GM18511 (cell line): ENCODE data around the gene MAFB.
"Not testable (repeated sequence)": the region's sequence is repeated elsewhere in the genome, so short reads cannot be mapped to it uniquely, and the experiment has no call there.

ENCODE experiments used
- ATAC-seq: cut with Tn5 transposase; IDR thresholded peaks from one replicate; pipeline ENCODE4 v1.9.1; 2021; ENCODE audit warnings: mild to moderate bottlenecking, moderate library complexity; ENCODE audit not compliant: unreplicated experiment

The MAFB gene

GRCh38 chr20:40689100-40689942 is at the start of gene MAFB:
Gene MAFB, minus strand, starts transcription at chr20:40689236. Its CDS starts 386 bp downstream, at chr20:40688850.
- peak; percentile 53 for ATAC-seq

DNA sequence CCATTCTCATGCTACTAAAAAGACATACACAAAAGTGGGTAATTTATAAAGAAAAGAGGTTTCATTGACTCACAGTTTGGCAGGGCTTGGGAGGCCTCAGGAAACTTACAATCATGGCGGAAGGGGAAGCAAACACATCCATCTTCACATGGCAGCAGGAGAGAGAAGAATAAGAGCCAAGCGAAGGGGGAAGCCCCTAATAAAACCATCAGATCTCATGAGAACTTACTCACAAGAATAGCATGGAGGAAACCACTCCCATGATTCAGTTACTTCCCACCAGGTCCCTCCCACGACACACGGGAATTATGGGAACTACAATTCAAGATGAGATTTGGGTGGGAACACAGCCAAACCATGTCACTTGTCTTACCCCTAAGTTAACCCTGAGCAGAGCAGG is 47.4 kb upstream of the MAFB start:
- not testable (repeated sequence) for ATAC-seq

DNA sequence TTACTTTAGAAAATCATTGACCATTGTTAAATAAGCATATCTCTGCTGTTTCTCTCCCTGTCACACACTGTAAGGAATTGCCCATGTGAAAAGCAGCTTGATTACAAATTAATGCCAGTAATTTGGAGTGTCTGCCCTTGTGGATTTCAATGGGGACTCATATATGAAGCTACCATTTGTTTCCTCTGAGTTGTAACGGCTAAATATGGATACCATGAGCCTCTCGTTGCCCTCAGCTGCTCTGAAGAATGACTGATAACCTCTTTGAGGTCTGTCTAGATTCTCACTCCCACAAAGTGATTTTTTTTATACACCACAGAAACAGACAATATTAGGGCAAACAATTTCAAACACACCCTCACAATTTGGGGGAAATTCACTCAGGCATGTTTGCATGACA is 40.0 kb upstream of the MAFB start:
- ATAC-seq: no peak

GRCh38 chr20:40728470-40728869 is 39.4 kb upstream of the MAFB start:
- ATAC-seq: no peak

DNA sequence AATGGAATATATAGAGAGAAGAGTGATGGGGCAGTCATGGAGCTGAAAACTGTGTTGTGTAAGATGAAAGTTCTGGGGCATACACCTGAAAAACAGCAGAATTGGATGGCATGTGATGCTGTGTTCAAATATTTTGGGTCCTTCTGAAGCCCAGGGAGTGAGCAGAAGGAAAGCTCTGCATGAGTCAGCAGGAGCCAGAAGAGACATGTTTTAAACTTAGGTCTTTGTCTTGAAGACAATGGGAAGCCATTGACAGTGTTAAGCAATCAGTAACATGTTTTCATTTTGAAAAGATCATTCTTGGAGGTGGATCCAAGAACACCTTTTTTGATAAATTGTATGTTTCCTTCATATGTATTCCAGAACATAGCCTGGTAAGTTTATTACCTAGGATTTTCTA is 38.9 kb upstream of the MAFB start:
- ATAC-seq: no peak

DNA sequence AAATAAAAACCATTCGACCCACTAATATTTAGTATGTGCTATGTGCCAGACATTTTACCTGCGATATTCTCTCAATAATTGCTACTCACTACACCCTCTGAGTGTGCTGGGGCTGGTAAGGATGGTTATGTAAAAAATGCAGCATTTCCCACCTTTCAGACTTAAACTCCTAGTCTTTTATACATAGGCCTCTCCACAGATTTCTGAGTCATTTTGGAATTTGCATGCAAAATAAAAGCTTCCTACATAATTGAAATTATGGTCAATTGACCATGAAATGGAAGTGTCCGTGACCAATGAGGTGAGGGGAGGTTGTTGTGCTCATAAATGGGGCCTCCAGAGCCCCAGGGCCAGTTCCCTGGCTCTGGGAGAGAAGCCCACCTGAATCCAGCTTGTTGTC is 37.7 kb upstream of the MAFB start:
- ATAC-seq: no peak

DNA sequence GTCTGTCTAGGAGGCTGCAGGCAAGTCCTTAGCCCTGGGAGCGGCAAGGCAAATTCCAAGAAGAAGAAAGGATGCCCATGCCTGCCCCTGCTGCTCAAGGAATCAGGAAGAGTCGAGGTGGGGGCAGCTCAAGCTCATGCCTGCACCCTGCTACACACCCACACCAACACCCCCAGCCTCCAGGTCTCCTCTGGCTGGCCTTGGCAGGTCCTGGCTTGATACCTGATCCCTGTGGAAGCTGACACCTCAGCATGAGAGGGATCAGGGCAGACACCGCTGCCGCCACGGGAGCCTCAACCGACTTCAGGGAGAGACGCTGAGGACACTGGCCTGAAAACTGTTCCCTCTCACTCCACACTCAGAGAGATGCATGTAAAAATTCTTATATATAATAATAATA is 35.5 kb upstream of the MAFB start:
- no peak for ATAC-seq

DNA sequence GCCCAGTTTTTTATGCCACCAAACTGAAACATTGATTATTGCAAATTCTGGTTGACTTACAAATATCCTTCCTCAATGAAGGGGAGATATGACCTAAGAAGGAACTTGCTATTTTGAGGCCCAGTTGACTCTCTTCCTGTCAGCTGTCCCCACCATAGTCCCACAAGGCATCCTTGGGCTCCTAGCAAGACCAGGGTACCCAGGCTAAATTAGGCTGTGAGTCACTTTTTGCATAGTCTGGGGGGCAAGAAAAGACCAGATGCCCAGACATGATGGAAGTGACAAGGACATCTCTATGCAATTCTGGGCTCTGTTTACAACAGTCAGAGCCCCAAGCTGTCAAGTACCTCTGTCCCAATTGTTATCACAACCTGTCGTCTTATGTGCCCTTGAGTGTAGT is 31.8 kb upstream of the MAFB start:
- no peak for ATAC-seq

- no peak for ATAC-seq
Observed at GRCh38 chr20:40720099-40720498, 31.1 kb upstream of the MAFB start.

DNA sequence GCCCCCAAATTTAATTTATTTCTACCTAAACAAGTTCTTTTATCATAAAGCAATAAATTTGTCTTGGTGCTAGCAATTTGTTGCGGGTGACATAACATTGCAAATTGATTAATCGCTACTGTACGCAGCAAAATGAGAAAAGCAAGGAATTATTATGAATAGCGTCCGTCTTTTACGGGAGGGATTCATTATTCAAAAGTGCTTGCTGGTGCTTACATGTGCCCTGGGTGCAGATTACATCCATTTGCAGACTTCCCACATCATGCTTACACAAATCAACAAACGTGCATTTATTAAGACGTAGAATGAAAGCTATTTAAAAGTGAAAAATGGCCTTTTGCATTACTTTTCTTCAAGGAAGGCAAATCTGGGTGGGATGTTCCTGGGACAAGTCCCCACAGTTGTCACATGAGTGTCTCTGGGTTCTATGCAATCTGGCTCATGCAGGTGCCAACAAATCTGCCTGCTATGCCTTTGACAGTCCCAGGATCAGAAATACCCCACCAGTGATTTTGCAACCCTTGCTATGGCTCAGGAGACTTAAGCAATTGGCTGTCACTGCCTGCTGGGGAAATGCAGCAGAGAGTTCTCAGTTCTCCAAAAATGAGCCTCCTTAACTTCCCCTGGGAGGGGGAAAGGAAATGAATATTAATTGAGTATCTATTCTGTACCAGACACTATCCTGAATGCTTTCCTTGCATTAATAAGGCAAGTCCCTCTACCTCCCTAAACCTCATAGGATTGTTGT is 30.1 kb upstream of the MAFB start:
- no peak for ATAC-seq

- no peak for ATAC-seq
Observed at GRCh38 chr20:40718214-40718977, 29.4 kb upstream of the MAFB start.

DNA sequence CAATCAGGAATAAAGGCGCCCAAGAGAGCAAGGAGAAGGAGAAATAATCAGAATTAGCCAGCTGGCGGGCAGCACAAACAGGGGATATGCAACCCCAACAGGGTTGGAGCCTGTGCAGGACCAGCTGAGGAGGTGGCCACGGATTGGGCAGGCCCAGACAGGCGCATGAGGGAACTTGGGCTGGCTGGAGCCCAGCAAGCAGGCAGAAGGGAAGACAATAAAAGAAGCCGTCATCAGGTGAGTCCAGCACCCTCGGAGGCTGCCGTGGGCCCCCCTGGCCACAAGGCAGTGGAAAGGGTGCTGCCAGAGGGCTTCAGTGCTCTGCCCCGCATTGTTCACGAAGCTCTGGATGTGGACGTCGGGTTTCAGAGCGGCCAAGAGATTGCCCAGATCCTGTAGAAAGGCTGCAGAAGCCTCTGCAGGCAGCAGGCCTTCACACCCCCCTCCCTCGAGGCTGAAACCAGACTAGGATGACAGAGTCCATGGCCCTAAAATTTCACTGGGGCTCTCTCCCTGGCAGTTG is 28.4 kb upstream of the MAFB start:
- ATAC-seq: no peak

- ATAC-seq: no peak
Observed at GRCh38 chr20:40715491-40715890, 26.5 kb upstream of the MAFB start.

DNA sequence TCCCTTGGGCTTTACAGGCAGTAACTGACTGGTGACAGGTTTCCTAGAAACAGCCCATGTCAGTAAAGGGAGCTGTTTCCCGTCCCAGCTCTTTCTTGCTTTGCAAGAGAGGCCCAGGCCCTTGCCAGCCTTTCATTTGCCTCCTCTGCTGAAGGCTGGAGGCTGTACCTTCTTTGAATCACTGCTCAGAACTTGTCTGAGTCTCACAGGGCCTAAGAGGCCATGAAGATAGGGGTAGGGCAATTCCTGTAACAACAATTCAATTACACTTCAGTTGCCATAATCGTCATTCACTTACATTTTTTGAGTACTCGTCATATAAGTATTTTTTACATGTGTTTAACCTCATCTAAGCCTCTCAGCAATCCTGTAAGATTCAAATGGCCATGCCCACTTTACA is 25.9 kb upstream of the MAFB start:
- no peak for ATAC-seq

- no peak for ATAC-seq
Observed at GRCh38 chr20:40714109-40714508, 25.1 kb upstream of the MAFB start.

- no peak for ATAC-seq
Observed at GRCh38 chr20:40713508-40713907, 24.5 kb upstream of the MAFB start.

DNA sequence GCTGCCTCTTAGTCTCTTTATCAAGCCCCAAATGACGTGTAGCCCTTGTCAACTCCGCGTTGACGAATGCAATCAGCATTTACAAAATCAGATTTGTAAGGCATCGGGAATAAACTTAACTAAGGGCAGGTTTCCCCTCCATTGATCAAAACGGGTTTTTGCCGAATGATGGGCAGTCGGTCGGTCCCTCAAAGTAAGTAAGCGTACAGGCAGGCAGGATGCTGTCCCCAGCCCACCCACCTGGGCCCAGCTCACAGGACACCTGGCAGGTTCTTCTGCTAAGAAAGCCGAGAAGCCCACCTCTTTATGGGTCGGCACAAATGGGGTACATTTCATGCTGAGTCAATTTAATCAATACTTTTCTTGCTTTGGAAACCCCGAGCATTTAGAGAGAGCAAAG is 22.0 kb upstream of the MAFB start:
- ATAC-seq: no peak

DNA sequence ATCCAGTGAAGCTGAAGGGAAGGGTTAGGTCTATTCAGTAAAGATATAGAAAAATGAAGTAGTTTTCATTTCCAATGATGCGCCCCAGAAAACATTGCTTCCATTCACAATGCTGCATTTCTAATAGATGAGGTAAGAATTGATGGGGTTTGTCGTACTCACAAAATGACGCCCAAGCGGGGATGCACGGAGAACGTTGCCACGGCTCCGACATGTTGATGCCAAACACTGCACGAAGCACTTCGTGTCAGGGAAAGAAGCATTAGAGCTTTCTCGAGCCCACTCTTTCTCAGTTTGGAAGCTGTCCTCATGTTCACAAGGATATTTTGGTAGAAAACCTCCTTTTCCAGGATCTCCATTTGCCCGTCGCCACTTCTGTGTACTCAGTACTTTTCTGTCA is 21.6 kb upstream of the MAFB start:
- ATAC-seq: no peak

- ATAC-seq: peak; percentile 64
Observed at GRCh38 chr20:40706977-40707582, 18.0 kb upstream of the MAFB start.

DNA sequence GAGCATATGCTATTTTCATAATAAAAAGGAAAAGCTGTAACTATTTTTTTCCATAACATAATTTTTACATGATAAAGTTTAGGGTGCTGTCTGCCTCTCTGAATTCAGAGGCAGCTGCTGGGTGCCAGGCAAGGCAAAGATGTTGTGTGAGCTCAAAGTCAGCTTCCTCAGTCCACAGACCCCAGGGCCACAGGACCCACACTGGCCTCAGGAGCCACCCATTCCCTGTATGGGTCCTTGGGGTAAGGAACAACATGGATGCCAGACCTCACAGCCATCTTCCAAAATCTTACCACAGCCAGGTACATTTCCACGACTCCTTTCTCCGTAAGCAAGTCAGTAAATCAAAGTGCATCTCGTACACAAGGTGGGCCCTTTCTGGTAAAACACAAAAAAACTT is 16.4 kb upstream of the MAFB start:
- no peak for ATAC-seq

- ATAC-seq: no peak
Observed at GRCh38 chr20:40704828-40705227, 15.8 kb upstream of the MAFB start.
